ENCODE data around the gene ZNF428.

Gene ZNF428

DNA sequence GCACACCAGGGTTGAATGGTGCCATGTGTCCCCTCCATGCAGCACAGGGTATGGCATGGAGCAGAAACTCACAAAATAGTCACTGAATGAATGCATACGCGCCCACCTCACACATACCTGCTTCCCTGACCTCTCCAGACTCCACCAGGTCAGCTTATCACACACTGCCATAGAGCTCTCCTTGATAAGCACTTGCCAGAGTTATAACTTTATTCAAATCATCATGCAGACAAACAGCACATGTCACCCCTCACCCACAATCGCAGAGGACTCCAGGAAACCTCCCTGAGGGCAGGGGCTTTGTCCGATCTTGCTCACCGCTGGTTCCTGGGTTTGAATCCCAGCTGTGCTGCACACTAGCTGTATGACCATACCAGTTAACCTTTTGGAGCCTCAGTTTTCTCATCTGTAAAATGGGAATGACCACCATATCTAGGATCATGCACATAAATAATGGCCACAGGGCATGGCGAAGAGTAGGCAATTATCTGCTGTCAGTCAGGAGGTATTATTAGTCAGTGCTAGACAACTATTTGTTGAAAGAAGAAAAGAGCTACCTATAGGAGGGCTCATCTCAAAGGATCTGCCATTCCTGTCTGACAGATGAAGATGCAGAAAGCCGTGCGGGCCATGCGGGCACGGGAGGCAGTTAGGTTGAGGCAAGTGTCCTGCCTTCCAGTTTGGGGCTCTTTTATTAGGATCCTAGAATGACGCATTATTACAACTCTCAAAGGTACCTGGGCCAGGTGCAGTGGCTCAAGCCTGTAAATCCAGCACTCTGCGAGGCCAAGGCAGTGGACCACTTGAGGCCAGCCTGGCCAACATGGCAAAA, 58.1 kb downstream of the ZNF428 start:
- no peak for DNase-seq

GRCh38 chr19:43560687-43561086, 58.7 kb downstream of the ZNF428 start:
- no peak for DNase-seq

Measured in amniotic stem cell (primary cell).